SU-DHL-6 (cell line): Measurements from ENCODE around the gene RGS1.

Experiments used
- CTCF ChIP-seq: fragments of 200-600 bp; sonication (generic); IDR thresholded peaks from one replicate; pipeline ENCODE4 v1.5.1; 2017; ENCODE audit warnings: antibody characterized with exemption, mild to moderate bottlenecking, low read length, moderate library complexity; ENCODE audit not compliant: insufficient read depth, poor library complexity, severe bottlenecking
- EZH2phosphoT487 ChIP-seq: fragments of 200-600 bp; sonication (generic), shearing (Covaris generic); conservative IDR thresholded peaks from 2 replicates; pipeline ENCODE4 v1.6.1; 2018; ENCODE audit warnings: mild to moderate bottlenecking, antibody characterized with exemption, low read length, moderate library complexity, mixed read lengths

- no peak for TF ChIP-seq CTCF
- TF ChIP-seq EZH2phosphoT487: no peak
These were observed 53.0 kb downstream of the RGS1 start for GRCh38 chr1:192628396-192629057.
